WTC11 (cell line): ENCODE measurements around the gene CPB1. TPM values are rescaled to one million over a fixed set of nuclear protein-coding genes. Genes with fewer than 3 reads are reported as not detected.
"Not testable (repeated sequence)": the region's sequence is repeated elsewhere in the genome, so short reads cannot be mapped to it uniquely, and the experiment has no call there.

Experiments used
- ATAC-seq: fragments of 200-7000 bp; cut with Tn5 transposase; 2 replicates; pipeline ENCODE4 v1.10.0; 2021; ENCODE audit warnings: mild to moderate bottlenecking, moderate library complexity
- CTCF ChIA-PET: fragments of 300-600 bp; sonication (Branson Sonifier 250); formaldehyde crosslinking; loops from one replicate; lab custom pipeline; 2021; ENCODE audit warnings: antibody characterized with exemption; lab: Charles Lee
- POLR2A ChIA-PET: fragments of 350-600 bp; sonication (Branson Sonifier 250); formaldehyde crosslinking; loops from one replicate; lab custom pipeline; 2021; ENCODE audit warnings: antibody characterized with exemption; lab: Charles Lee
- DNase-seq: peaks from one replicate; pipeline ENCODE4 v3.0.0; 2021; ENCODE audit warnings: low spot score
- H3K27ac Mint-ChIP-seq: 2 replicates; pipeline ENCODE4 v1.8.0; 2021; ENCODE audit warnings: mixed read lengths
- H3K27me3 Mint-ChIP-seq: 2 replicates; pipeline ENCODE4 v1.8.0; 2021; ENCODE audit warnings: low read depth, mild to moderate bottlenecking, moderate library complexity, mixed read lengths
- H3K36me3 Mint-ChIP-seq: 2 replicates; pipeline ENCODE4 v1.8.0; 2021; ENCODE audit warnings: mixed read lengths
- H3K4me1 Mint-ChIP-seq: 2 replicates; pipeline ENCODE4 v1.8.0; 2022; ENCODE audit warnings: mixed read lengths
- H3K4me3 Mint-ChIP-seq: 2 replicates; pipeline ENCODE4 v1.8.0; 2021; ENCODE audit warnings: mild to moderate bottlenecking, moderate library complexity, mixed read lengths
- H3K9me3 Mint-ChIP-seq: 2 replicates; pipeline ENCODE4 v1.8.0; 2021; ENCODE audit warnings: mixed read lengths
- ATF2 ChIP-seq: sonication (generic); formaldehyde crosslinking; IDR thresholded peaks from 2 replicates; pipeline ENCODE4 v1.8.1; 2022; ENCODE audit warnings: low read depth, missing genetic modification reagents, borderline replicate concordance
- CREB1 ChIP-seq: sonication (generic); formaldehyde crosslinking; IDR thresholded peaks from 2 replicates; pipeline ENCODE4 v1.8.0; 2023; ENCODE audit warnings: mild to moderate bottlenecking, missing genetic modification reagents
- E2F1 ChIP-seq: sonication (generic); formaldehyde crosslinking; IDR thresholded peaks from 2 replicates; pipeline ENCODE4 v1.8.0; 2022; ENCODE audit warnings: mild to moderate bottlenecking, missing genetic modification reagents
- HMGA2 ChIP-seq: fragments of 250-450 bp; sonication (Bioruptor Pico); IDR thresholded peaks from 2 replicates; pipeline ENCODE4 v1.4.0; 2021; ENCODE audit warnings: mild to moderate bottlenecking, moderate library complexity
- JAZF1 ChIP-seq: fragments of 250-450 bp; sonication (Bioruptor Pico); IDR thresholded peaks from 2 replicates; pipeline ENCODE4 v1.9.0; 2021; ENCODE audit warnings: moderate library complexity, mild to moderate bottlenecking, inconsistent platforms
- TP53 ChIP-seq: sonication (generic); formaldehyde crosslinking; IDR thresholded peaks from 2 replicates; pipeline ENCODE4 v1.8.1; 2023; ENCODE audit warnings: mild to moderate bottlenecking, missing genetic modification reagents
- total RNA-seq: library from RNA; stranded (reverse); gene quantifications from 3 replicates; pipeline ENCODE4 v1.2.3, GENCODE V29; 2021
- TF ChIP-seq, protein P1 (sequence below): fragments of 250-450 bp; sonication (Bioruptor Pico); conservative IDR thresholded peaks from 2 replicates; pipeline ENCODE4 v1.9.0; 2021; ENCODE audit warnings: mild to moderate bottlenecking
- TF ChIP-seq, protein P2 (sequence below): sonication (generic); formaldehyde crosslinking; IDR thresholded peaks from 2 replicates; pipeline ENCODE4 v1.8.1; 2023; ENCODE audit warnings: mild to moderate bottlenecking, missing genetic modification reagents
- TF ChIP-seq, protein P3 (sequence below): sonication (generic); formaldehyde crosslinking; IDR thresholded peaks from 2 replicates; pipeline ENCODE4 v1.8.0; 2022; ENCODE audit warnings: mild to moderate bottlenecking, missing genetic modification reagents
- TF ChIP-seq, protein P4 (sequence below): fragments of 250-450 bp; sonication (Bioruptor Pico); IDR thresholded peaks from 2 replicates; pipeline ENCODE4 v2.1.2; 2022; ENCODE audit warnings: mild to moderate bottlenecking, moderate library complexity

The CPB1 gene
- total RNA-seq, 1 experiment from 2014 or later: 5.0 TPM

- TF ChIP-seq CREB1 (no peak), HMGA2 (CRISPR knock-in tag) (no peak), TP53 (no peak), JAZF1 (CRISPR knock-in tag) (no peak)
- TF ChIP-seq, protein P1, sequence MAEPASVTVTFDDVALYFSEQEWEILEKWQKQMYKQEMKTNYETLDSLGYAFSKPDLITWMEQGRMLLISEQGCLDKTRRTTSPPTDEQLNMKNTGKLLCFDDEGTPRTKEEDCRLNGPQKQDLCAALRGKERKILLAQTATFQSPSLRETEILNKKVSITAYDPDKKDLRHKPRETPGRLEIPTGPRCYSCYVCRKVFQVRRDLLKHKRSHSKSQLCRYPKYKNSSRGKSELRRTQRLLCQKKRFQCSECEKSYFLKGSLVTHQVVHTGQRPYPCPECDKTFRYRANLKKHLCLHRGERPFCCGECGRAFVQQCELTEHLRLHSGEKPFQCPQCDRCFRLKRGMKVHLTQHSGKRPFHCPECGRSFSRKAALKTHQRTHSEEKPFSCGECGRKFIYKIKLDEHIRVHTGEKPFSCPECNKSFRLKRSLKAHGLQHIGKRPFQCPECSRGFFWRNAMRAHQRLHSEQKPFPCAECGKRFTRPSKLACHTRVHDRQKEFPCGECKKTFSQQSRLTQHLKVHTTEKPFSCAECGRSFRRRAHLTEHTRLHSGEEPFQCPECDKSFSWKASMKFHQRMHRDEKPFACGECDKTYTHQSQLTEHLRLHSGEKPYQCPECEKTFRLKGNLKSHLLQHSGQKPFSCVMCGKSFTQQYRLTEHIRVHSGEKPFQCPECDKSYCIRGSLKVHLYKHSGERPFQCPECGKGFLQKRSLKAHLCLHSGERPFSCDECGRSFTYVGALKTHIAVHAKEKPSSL (CRISPR knock-in tag): no peak
- TF ChIP-seq, protein P2, sequence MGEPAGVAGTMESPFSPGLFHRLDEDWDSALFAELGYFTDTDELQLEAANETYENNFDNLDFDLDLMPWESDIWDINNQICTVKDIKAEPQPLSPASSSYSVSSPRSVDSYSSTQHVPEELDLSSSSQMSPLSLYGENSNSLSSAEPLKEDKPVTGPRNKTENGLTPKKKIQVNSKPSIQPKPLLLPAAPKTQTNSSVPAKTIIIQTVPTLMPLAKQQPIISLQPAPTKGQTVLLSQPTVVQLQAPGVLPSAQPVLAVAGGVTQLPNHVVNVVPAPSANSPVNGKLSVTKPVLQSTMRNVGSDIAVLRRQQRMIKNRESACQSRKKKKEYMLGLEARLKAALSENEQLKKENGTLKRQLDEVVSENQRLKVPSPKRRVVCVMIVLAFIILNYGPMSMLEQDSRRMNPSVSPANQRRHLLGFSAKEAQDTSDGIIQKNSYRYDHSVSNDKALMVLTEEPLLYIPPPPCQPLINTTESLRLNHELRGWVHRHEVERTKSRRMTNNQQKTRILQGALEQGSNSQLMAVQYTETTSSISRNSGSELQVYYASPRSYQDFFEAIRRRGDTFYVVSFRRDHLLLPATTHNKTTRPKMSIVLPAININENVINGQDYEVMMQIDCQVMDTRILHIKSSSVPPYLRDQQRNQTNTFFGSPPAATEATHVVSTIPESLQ: no peak
These were observed 48.7 kb upstream of the CPB1 start (continued) for GRCh38 chr3:148778926-148779325.

DNA sequence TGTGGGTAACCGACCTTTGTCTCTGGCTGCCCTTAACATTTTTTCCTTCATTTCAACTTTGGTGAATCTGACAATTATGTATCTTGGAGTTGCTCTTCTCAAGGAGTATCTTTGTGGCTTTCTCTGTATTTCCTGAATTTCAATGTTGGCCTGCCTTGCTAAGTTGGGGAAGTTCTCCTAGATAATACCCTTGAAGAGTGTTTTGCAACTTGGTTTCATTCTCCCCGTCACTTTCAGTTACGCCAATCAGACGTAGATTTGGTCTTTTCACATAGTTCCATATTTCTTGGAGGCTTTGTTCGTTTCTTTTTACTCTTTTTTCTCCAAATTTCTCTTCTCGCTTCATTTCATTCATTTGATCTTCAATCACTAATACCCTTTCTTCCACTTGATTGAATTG lies 42.6 kb upstream of the CPB1 start:
- POLR2A ChIA-PET, CTCF ChIA-PET, H3K4me3 Mint-ChIP-seq, ATAC-seq, H3K27ac Mint-ChIP-seq, H3K27me3 Mint-ChIP-seq, DNase-seq: not testable (repeated sequence)
- Mint-ChIP-seq H3K4me1 (peaks cover 17% of the 10 kb centered on the region), H3K9me3 (peaks cover 21% of the 10 kb centered on the region), H3K36me3 (peaks cover 13% of the 10 kb centered on the region)

DNA sequence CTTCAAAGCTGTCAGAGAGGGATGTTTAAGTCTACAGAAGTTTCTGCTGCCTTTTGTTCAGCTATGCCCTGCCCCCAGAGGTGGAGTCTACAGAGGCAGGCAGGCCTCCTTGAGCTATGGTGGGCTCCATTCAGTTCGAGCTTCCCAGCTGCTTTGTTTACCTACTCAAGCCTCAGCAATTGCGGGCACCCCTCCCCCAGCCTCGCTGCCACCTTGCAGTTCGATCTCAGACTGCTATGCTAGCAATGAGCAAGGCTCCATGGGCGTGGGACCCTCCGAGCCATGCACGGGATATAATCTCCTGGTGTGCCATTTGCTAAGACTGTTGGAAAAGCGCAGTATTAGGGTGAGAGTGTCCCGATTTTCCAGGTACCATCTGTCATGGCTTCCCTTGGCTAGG lies 41.5 kb upstream of the CPB1 start:
- ATAC-seq, CTCF ChIA-PET, POLR2A ChIA-PET, H3K27me3 Mint-ChIP-seq, H3K4me3 Mint-ChIP-seq, DNase-seq, H3K27ac Mint-ChIP-seq: not testable (repeated sequence)
- Mint-ChIP-seq H3K9me3 (peaks cover 21% of the 10 kb centered on the region), H3K36me3 (peaks cover 13% of the 10 kb centered on the region), H3K4me1 (peaks cover 22% of the 10 kb centered on the region)

DNA sequence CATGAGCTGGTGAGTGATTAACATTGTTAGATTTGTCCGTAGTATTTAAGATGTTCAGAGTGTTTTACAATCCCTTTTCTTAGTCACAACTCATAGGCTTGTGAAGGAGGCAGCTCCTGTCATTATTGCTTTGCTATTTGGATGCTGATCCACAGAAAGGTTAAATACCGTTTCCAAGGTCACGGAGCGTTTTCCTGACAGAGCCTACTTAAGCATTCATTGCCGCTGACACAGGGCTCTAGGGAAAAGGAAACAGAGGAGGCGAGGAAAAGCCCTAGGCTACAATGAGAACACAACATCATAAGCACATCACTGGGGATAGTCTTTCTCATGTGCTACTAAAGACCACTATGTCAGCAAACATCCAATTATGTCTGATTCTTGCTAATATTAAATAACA lies 38.5 kb upstream of the CPB1 start:
- peaks cover 11% of the 10 kb centered on the region for H3K36me3 Mint-ChIP-seq
- no peaks in the 10 kb centered on the region for H3K27me3 Mint-ChIP-seq
- TF ChIP-seq ATF2 (CRISPR knock-in tag) (no peak), HMGA2 (CRISPR knock-in tag) (no peak), E2F1 (CRISPR knock-in tag) (no peak)
- TF ChIP-seq, protein P3, sequence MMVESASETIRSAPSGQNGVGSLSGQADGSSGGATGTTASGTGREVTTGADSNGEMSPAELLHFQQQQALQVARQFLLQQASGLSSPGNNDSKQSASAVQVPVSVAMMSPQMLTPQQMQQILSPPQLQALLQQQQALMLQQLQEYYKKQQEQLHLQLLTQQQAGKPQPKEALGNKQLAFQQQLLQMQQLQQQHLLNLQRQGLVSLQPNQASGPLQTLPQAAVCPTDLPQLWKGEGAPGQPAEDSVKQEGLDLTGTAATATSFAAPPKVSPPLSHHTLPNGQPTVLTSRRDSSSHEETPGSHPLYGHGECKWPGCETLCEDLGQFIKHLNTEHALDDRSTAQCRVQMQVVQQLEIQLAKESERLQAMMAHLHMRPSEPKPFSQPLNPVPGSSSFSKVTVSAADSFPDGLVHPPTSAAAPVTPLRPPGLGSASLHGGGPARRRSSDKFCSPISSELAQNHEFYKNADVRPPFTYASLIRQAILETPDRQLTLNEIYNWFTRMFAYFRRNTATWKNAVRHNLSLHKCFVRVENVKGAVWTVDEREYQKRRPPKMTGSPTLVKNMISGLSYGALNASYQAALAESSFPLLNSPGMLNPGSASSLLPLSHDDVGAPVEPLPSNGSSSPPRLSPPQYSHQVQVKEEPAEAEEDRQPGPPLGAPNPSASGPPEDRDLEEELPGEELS (CRISPR knock-in tag): no peak
- TF ChIP-seq, protein P4, sequence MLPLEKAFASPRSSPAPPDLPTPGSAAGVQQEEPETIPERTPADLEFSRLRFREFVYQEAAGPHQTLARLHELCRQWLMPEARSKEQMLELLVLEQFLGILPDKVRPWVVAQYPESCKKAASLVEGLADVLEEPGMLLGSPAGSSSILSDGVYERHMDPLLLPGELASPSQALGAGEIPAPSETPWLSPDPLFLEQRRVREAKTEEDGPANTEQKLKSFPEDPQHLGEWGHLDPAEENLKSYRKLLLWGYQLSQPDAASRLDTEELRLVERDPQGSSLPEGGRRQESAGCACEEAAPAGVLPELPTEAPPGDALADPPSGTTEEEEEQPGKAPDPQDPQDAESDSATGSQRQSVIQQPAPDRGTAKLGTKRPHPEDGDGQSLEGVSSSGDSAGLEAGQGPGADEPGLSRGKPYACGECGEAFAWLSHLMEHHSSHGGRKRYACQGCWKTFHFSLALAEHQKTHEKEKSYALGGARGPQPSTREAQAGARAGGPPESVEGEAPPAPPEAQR (CRISPR knock-in tag): no peak
- POLR2A ChIA-PET: no interaction called here
- CTCF ChIA-PET: no interaction called here
- H3K9me3 Mint-ChIP-seq: peaks cover 21% of the 10 kb centered on the region
- H3K4me1 Mint-ChIP-seq: peaks cover 26% of the 10 kb centered on the region
- H3K27ac Mint-ChIP-seq: 0 out of 2 replicates have a peak overlapping the region, but pooled peaks have one; percentile 61
- no peak overlapping the region for H3K4me3 Mint-ChIP-seq
- DNase-seq (no peak), ATAC-seq (peak; percentile 86)
